Measurements from ENCODE around the gene TRIM36. TPM values are rescaled to one million over a fixed set of nuclear protein-coding genes. Genes with fewer than 3 reads are reported as not detected.

TRIM36 gene
- under 1 TPM; 0.18 to 0.72 TPM for total RNA-seq

- Mint-ChIP-seq H3K4me3 (peak within 1 kb of the TSS; percentile 78), H3K9me3 (peaks cover 8% of the 10 kb centered on the region), H3K27me3 (peaks cover 54% of the 10 kb centered on the region), H3K36me3 (ENCODE audit: low read depth) (peaks cover 3% of the 10 kb centered on the region), H3K27ac (no peak within 1 kb of the TSS), H3K4me1 (ENCODE audit: low read depth) (peaks cover 10% of the 10 kb centered on the region)
- ChIA-PET POLR2A (interaction anchor here (1.2 kb wide), 1 partner anchor 10 kb away, joined by 3 read pairs; no protein-coding TSS in a partner anchor), CTCF (no interaction called here)
- TF ChIP-seq, protein P1, sequence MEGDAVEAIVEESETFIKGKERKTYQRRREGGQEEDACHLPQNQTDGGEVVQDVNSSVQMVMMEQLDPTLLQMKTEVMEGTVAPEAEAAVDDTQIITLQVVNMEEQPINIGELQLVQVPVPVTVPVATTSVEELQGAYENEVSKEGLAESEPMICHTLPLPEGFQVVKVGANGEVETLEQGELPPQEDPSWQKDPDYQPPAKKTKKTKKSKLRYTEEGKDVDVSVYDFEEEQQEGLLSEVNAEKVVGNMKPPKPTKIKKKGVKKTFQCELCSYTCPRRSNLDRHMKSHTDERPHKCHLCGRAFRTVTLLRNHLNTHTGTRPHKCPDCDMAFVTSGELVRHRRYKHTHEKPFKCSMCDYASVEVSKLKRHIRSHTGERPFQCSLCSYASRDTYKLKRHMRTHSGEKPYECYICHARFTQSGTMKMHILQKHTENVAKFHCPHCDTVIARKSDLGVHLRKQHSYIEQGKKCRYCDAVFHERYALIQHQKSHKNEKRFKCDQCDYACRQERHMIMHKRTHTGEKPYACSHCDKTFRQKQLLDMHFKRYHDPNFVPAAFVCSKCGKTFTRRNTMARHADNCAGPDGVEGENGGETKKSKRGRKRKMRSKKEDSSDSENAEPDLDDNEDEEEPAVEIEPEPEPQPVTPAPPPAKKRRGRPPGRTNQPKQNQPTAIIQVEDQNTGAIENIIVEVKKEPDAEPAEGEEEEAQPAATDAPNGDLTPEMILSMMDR (IDR thresholded peaks at IDR 0.05) = no peak
- peak; percentile 96 for ATAC-seq
- intact Hi-C loops (cut with micrococcal nuclease) = loop anchor here (5.0 kb wide), 1 partner anchor 78 kb away; no protein-coding TSS in a partner anchor
- DNase-seq = peak; percentile 94
These were observed at the start of gene TRIM36 for GRCh38 chr5:115169487-115170133. TSS of gene TRIM36 (minus strand) at chr5:115169908. CDS start at chr5:115169634, 274 bp downstream.

- TF ChIP-seq, protein P1 (IDR thresholded peaks at IDR 0.05) = no peak
- DNase-seq = no peak
- Mint-ChIP-seq H3K27me3 (no peaks in the 10 kb centered on the region), H3K36me3 (ENCODE audit: low read depth) (peaks cover 13% of the 10 kb centered on the region), H3K27ac (no peak overlapping the region), H3K4me3 (no peak overlapping the region), H3K9me3 (no peaks in the 10 kb centered on the region), H3K4me1 (ENCODE audit: low read depth) (peaks cover 9% of the 10 kb centered on the region)
- ATAC-seq = no peak
- intact Hi-C loops (cut with micrococcal nuclease) = no loop called here
- ChIA-PET POLR2A (no interaction called here), CTCF (no interaction called here)
These were observed 44.8 kb upstream of the TRIM36 start for GRCh38 chr5:115214541-115214940.

DNA sequence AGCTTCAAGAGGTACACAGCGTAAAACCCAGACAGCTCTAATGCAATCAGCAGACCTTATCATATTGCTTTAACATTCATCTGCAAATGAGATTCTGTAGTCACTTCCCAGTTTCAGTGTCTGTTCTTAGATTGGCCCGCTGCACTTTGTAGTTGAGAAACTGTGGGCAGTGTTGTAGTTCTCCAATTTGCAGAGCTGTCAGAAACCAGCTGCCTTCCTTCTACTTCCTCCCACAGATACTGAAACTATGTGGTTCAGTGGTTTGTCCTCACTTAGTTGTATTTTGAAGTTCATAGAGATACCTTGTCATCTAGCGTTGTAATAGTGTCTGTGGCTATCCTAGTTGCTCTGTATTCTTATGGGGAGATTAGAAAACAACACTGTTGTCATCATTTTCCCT lies 39.6 kb upstream of the TRIM36 start:
- H3K9me3 Mint-ChIP-seq = no peaks in the 10 kb centered on the region
- H3K27me3 Mint-ChIP-seq = no peaks in the 10 kb centered on the region
- ChIA-PET POLR2A (interaction anchor here (1.2 kb wide), 1 partner anchor 30 kb away, joined by 4 read pairs; no protein-coding TSS in a partner anchor), CTCF (interaction anchor here (1.0 to 1.1 kb wide), 2 partner anchors 9 to 54 kb away, joined by 3 read pairs; partner anchors contain the start of gene PGGT1B)
- H3K4me3 Mint-ChIP-seq = no peak overlapping the region
- no peak overlapping the region for H3K27ac Mint-ChIP-seq
- peak; percentile 96 for ATAC-seq
- DNase-seq = peak; percentile 74
- peaks cover 16% of the 10 kb centered on the region for H3K4me1 Mint-ChIP-seq (ENCODE audit: low read depth)
- TF ChIP-seq, protein P1 (IDR thresholded peaks at IDR 0.05) = no peak
- intact Hi-C loops (cut with micrococcal nuclease) = no loop called here
- H3K36me3 Mint-ChIP-seq (ENCODE audit: low read depth) = peaks cover 10% of the 10 kb centered on the region

DNA sequence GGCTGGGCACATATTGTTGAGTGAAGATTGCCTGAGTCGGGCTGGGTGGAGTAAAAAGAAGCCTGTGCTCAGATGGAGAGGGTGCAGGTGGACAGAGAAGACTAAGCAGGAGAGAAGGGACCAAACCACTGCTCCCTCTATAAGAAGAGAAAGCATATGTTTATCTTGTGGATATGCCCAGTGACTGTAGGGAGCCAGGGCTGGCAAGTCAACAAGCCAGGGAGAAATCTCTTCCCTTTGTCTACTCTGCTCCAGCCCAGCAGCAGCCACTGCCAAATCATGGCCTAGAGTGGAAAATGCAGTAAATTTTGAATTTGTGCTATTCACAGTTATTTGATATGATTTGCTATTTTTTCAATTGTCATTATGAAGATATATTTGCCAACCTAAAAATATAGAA lies 33.2 kb upstream of the TRIM36 start:
- intact Hi-C loops (cut with micrococcal nuclease) = no loop called here
- Mint-ChIP-seq H3K27me3 (no peaks in the 10 kb centered on the region), H3K4me1 (ENCODE audit: low read depth) (no peaks in the 10 kb centered on the region), H3K36me3 (ENCODE audit: low read depth) (peaks cover 3% of the 10 kb centered on the region), H3K4me3 (no peak overlapping the region), H3K27ac (no peak overlapping the region), H3K9me3 (peaks cover 3% of the 10 kb centered on the region)
- CTCF ChIA-PET = interaction anchor here (1.5 kb wide), 1 partner anchor 11 kb away, joined by 3 read pairs; no protein-coding TSS in a partner anchor
- DNase-seq (no peak), ATAC-seq (no peak)
- POLR2A ChIA-PET = no interaction called here
- TF ChIP-seq, protein P1 (IDR thresholded peaks at IDR 0.05) = no peak

- Mint-ChIP-seq H3K4me3 (no peak overlapping the region), H3K36me3 (ENCODE audit: low read depth) (no peaks in the 10 kb centered on the region), H3K4me1 (ENCODE audit: low read depth) (no peaks in the 10 kb centered on the region), H3K27me3 (peaks cover 2% of the 10 kb centered on the region), H3K27ac (no peak overlapping the region), H3K9me3 (peaks cover 3% of the 10 kb centered on the region)
- no peak for DNase-seq
- TF ChIP-seq, protein P1 (IDR thresholded peaks at IDR 0.05) = no peak
- ChIA-PET POLR2A (no interaction called here), CTCF (no interaction called here)
- intact Hi-C loops (cut with micrococcal nuclease) = no loop called here
- ATAC-seq = no peak
These were observed 26.5 kb upstream of the TRIM36 start for GRCh38 chr5:115196161-115196560.
